PFSK-1 (cell line): ENCODE results near the gene RBL2.

Experiments
- FOXP2 ChIP-seq: optimal IDR thresholded peaks from 2 replicates; pipeline ENCODE3; 2011; ENCODE audit warnings: borderline replicate concordance, control low read depth, inconsistent platforms; ENCODE audit not compliant: insufficient read depth; ENCODE audit errors: extremely low read length, extremely low read depth
- POLR2AphosphoS5 ChIP-seq: IDR thresholded peaks from 2 replicates; pipeline ENCODE4 v1.6.1; 2012; ENCODE audit warnings: low read depth, mild to moderate bottlenecking, control low read depth, low read length, moderate library complexity
- SIN3A ChIP-seq: IDR thresholded peaks from 2 replicates; pipeline ENCODE4 v1.6.1; 2012; ENCODE audit warnings: mild to moderate bottlenecking, low read length, moderate library complexity, borderline replicate concordance; ENCODE audit not compliant: insufficient read depth
- TAF1 ChIP-seq: IDR thresholded peaks from 2 replicates; pipeline ENCODE4 v1.6.1; 2012; ENCODE audit warnings: low read length, control low read depth, borderline replicate concordance; ENCODE audit not compliant: insufficient read depth
- TF ChIP-seq, protein P1 (sequence below), 2 experiments: IDR thresholded peaks; 2 replicates each; pipeline versions ENCODE4 v1.6.1 to v1.8.0; 2011 to 2012; ENCODE audit warnings: low read depth in 2 of 2, low read length in 2 of 2, control low read depth in 1 of 2, inconsistent platforms in 1 of 2, mild to moderate bottlenecking in 1 of 2, moderate library complexity in 1 of 2; ENCODE audit not compliant: insufficient read depth in 1 of 2

RBL2 gene

DNA sequence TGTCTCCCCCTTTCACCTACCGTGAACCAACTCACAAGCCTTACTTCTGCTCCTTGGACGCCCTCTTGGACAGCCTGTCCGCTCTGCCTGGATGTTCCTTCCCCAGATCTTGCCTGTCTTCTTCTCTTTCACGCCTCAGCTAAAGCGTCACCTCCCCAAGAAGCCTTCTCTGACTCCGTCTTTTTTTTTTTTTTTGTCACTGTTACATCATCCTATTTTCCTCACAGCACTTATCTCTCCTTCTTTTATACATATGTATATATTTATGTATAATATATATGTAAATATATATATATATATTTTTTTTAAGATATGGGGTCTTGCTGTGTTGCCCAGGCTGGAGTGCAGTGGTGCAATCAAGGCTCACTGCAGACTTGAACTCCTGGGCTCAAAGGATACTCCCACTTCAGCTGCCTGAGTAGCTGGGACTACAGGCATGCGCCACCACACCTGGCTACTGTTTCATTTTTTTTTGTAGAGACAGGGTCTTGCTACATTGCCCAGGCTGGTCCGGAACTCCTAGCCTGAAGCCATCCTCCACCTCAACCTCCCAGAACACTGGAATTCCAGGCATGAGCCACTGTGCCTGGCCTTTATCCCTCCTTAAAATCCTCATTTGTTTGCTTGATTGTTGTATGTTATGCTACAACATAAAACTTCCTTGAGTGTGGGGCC, 85.3 kb downstream of the RBL2 start:
- TF ChIP-seq SIN3A (no peak), POLR2AphosphoS5 (no peak)

DNA sequence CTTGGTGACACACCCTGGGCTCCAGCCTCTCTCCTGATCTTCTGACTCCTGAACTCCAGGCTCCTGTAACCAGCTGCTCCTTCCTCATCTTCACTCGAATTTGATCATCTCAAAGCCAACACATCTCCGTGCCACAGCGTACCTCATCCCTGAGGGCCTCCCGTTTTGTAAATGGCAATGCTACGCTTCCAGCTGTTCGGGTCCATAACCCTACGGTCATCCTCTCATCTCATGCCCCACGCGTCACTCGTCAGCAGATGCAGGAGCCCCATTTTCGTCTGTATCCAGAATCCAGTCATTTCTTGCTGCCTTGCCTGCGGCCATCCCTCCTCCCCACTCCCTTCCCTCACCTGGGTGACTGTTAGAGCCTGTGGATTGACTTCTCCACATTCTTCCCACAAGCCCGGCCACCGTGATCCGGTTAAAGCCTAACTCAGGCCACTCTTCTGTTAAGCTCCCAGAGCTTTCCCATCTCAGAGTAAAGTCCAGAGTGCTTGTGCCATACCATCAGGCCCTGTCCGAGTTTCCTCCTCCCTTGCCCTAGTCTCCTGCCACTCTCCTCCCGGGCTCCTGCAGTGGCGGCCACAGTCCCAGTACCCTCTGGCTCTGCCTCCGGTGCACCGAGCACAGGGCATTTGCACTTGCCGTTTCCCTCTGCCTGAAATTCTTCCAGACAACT, 89.0 kb downstream of the RBL2 start:
- no peak for TF ChIP-seq FOXP2
- TF ChIP-seq TAF1, result no peak
- TF ChIP-seq POLR2AphosphoS5, result no peak
- TF ChIP-seq, protein P1, sequence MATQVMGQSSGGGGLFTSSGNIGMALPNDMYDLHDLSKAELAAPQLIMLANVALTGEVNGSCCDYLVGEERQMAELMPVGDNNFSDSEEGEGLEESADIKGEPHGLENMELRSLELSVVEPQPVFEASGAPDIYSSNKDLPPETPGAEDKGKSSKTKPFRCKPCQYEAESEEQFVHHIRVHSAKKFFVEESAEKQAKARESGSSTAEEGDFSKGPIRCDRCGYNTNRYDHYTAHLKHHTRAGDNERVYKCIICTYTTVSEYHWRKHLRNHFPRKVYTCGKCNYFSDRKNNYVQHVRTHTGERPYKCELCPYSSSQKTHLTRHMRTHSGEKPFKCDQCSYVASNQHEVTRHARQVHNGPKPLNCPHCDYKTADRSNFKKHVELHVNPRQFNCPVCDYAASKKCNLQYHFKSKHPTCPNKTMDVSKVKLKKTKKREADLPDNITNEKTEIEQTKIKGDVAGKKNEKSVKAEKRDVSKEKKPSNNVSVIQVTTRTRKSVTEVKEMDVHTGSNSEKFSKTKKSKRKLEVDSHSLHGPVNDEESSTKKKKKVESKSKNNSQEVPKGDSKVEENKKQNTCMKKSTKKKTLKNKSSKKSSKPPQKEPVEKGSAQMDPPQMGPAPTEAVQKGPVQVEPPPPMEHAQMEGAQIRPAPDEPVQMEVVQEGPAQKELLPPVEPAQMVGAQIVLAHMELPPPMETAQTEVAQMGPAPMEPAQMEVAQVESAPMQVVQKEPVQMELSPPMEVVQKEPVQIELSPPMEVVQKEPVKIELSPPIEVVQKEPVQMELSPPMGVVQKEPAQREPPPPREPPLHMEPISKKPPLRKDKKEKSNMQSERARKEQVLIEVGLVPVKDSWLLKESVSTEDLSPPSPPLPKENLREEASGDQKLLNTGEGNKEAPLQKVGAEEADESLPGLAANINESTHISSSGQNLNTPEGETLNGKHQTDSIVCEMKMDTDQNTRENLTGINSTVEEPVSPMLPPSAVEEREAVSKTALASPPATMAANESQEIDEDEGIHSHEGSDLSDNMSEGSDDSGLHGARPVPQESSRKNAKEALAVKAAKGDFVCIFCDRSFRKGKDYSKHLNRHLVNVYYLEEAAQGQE (IDR thresholded peaks at IDR 0.05; ENCODE audit: insufficient read depth in 1 of 2, low read depth in 2 of 2, low read length in 2 of 2), result no peak
- no peak for TF ChIP-seq SIN3A

DNA sequence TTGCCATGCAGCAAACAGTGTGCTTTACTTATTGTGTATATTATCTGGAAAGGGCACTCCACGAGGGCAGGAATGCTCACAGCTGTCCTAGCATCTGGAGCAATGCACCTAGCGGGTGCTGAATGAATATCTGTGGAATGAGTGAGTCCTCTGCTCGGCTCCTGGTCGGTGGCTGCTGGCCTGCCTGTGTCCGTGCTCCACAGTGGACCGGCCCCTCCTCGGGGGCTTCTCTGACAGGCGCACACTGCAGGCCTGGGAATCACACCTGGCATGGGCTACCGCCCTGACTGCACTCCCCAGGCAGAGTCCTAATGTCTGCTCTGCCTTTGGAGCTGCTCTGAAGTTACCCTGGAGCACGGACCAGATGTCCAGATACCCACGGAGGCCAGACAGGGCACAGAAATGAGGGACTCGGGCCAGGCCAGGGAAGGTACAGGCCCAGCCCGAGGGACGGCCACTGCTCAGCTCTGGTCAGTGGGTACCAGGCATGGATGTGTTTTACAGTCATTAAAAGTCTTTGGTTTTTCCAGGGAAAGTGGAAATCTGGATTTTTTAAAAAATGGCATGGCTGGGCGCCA, 89.8 kb downstream of the RBL2 start:
- TF ChIP-seq FOXP2 (no peak), TAF1 (no peak), SIN3A (no peak), POLR2AphosphoS5 (no peak)
- TF ChIP-seq, protein P1 (IDR thresholded peaks at IDR 0.05; ENCODE audit: insufficient read depth in 1 of 2, low read depth in 2 of 2, low read length in 2 of 2), result no peak

DNA sequence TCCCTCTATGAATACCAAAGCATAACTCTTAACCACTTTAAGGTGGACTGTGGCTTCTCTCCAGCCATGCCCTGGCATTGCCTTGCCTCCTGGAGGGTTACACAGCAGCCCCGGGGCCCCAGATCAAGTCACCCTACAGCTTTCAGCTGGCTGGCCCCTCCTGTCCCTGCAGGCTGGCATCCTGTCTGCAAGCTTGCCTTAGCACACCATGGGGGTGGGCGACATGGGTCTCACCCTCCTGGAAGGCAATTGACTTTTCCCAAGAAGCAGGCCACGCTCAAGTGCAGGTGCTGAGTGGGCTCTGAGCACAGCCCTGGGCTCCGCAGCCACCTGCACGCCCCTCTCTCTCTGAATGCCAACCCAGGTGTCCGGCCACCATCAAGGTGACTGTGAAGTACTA, 94.5 kb downstream of the RBL2 start:
- TF ChIP-seq, protein P1 (IDR thresholded peaks at IDR 0.05; ENCODE audit: insufficient read depth in 1 of 2, low read depth in 2 of 2, low read length in 2 of 2), result no peak
- TF ChIP-seq SIN3A (no peak), FOXP2 (no peak), TAF1 (no peak), POLR2AphosphoS5 (no peak)

DNA sequence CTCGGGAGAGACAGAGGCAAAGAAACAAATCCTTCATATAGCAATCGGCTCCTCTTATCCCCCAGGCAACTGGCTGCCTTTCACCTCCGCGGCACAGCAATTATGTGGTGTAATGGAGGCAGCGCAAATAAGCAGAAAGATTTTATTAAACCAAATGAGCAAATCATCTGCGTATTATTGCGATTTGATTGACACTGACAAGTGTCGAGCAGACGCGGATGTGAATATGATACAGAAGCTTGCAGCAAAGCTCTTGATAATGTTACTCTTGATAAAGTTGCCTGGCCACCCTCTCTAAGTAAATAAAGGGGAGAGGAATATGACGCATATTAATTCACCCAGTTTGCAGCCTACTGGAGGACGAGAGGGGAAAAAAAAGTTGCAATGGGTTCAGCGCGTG, 95.2 kb downstream of the RBL2 start:
- TF ChIP-seq FOXP2 (no peak), TAF1 (no peak), SIN3A (no peak), POLR2AphosphoS5 (no peak)
- TF ChIP-seq, protein P1 (IDR thresholded peaks at IDR 0.05; ENCODE audit: insufficient read depth in 1 of 2, low read depth in 2 of 2, low read length in 2 of 2), result no peak
